ENCODE results near the gene FAM53C. TPM values are rescaled to one million over a fixed set of nuclear protein-coding genes. Genes with fewer than 3 reads are reported as not detected.
A peak's percentile ranks its signal among the peaks of the same experiment; 100 is the strongest.

The FAM53C gene
- total RNA-seq, 2 experiments from 2014 or later, result 22.8 to 25.9 TPM

- intact Hi-C loops (cut with DNase I, micrococcal nuclease), result loop anchor here in 1 of 2 experiments (5.0 to 10.0 kb wide), 3 partner anchors 844 to 1764 kb away; partner anchors contain the start of genes MATR3, PURA and SIL1
- POLR2A ChIA-PET, result interaction anchor here (1.9 kb wide), 2 partner anchors 12 to 19 kb away, joined by 15 to 16 read pairs; partner anchors contain the start of genes CDC25C and FAM53C
- H3K27me3 Mint-ChIP-seq, result no peaks in the 10 kb centered on the region
- peaks cover 36% of the 10 kb centered on the region for H3K4me1 Mint-ChIP-seq
- no peak for ATAC-seq
- H3K4me3 Mint-ChIP-seq, result no peak overlapping the region
- DNase-seq, result no peak
- peaks cover 10% of the 10 kb centered on the region for H3K9me3 Mint-ChIP-seq (ENCODE audit: low read depth)
- peak overlapping the region; percentile 44 for H3K27ac Mint-ChIP-seq
- H3K36me3 Mint-ChIP-seq (ENCODE audit: low read depth), result peaks cover 30% of the 10 kb centered on the region
- CTCF ChIA-PET, result interaction anchor here (0.7 to 9.0 kb wide), 4 partner anchors 13 to 172 kb away, joined by 3 to 308 read pairs (median 18); partner anchors contain the start of genes BRD8, CDC25C, FAM53C and KIF20A
Observed at GRCh38 chr5:138351056-138351455, 13.0 kb downstream of the FAM53C start.

GRCh38 chr5:138351517-138351916 is 13.5 kb downstream of the FAM53C start:
- ATAC-seq, result no peak
- Mint-ChIP-seq H3K27ac (no peak overlapping the region), H3K9me3 (ENCODE audit: low read depth) (peaks cover 10% of the 10 kb centered on the region), H3K27me3 (no peaks in the 10 kb centered on the region), H3K4me1 (peaks cover 41% of the 10 kb centered on the region), H3K4me3 (no peak overlapping the region), H3K36me3 (ENCODE audit: low read depth) (peaks cover 27% of the 10 kb centered on the region)
- ChIA-PET POLR2A (interaction anchor here (0.9 to 3.3 kb wide), 6 partner anchors 11 to 192 kb away, joined by 4 to 73 read pairs (median 10); partner anchors contain the start of genes CDC25C, ETF1, FAM53C and KIF20A), CTCF (interaction anchor here (0.6 to 9.0 kb wide), 20 partner anchors 14 to 846 kb away, joined by 3 to 308 read pairs (median 4); partner anchors contain the start of genes BRD8, CDC23, CDC25C and ETF1)
- no peak for DNase-seq
- intact Hi-C loops (cut with DNase I, micrococcal nuclease), result loop anchor here in 1 of 2 experiments (5.0 to 10.0 kb wide), 3 partner anchors 843 to 1763 kb away; partner anchors contain the start of genes MATR3, PURA and SIL1

- ChIA-PET CTCF (interaction anchor here (0.6 to 9.0 kb wide), 31 partner anchors 15 to 846 kb away, joined by 3 to 308 read pairs (median 4); partner anchors contain the start of genes BRD8, CDC23, CDC25C and ETF1), POLR2A (interaction anchor here (0.6 to 3.3 kb wide), 10 partner anchors 11 to 482 kb away, joined by 3 to 73 read pairs (median 7); partner anchors contain the start of genes CDC23, CDC25C, EGR1 and ETF1)
- intact Hi-C loops (cut with DNase I, micrococcal nuclease), result loop anchor here (1.0 to 10.0 kb wide), 13 partner anchors 13 to 1763 kb away; partner anchors contain the start of genes FAM53C (in 2 of the 2), BRD8 (in 1 of the 2), CDC23 (in 1 of the 2) and CDC25C (in 1 of the 2)
- peaks cover 21% of the 10 kb centered on the region for H3K36me3 Mint-ChIP-seq (ENCODE audit: low read depth)
- H3K4me1 Mint-ChIP-seq, result peaks cover 44% of the 10 kb centered on the region
- DNase-seq, result peak; percentile 94
- peak; percentile 76 for ATAC-seq
- H3K9me3 Mint-ChIP-seq (ENCODE audit: low read depth), result peaks cover 10% of the 10 kb centered on the region
- H3K4me3 Mint-ChIP-seq, result peak within 1 kb of the TSS; percentile 99
- H3K27me3 Mint-ChIP-seq, result no peaks in the 10 kb centered on the region
- peak within 1 kb of the TSS; percentile 96 for H3K27ac Mint-ChIP-seq
Observed at GRCh38 chr5:138352071-138352721, 14.1 kb downstream of the FAM53C start, which contains the start of gene KDM3B. Gene KDM3B, plus strand, starts transcription at chr5:138352685. Its CDS starts 111 bp downstream, at chr5:138352796.

- no peaks in the 10 kb centered on the region for H3K27me3 Mint-ChIP-seq
- H3K4me1 Mint-ChIP-seq, result peaks cover 44% of the 10 kb centered on the region
- peak overlapping the region; percentile 99 for H3K4me3 Mint-ChIP-seq
- H3K27ac Mint-ChIP-seq, result peak overlapping the region; percentile 96
- POLR2A ChIA-PET, result interaction anchor here (0.6 to 3.3 kb wide), 11 partner anchors 12 to 482 kb away, joined by 3 to 73 read pairs (median 8); partner anchors contain the start of genes CDC23, CDC25C, EGR1 and ETF1
- peaks cover 17% of the 10 kb centered on the region for H3K36me3 Mint-ChIP-seq (ENCODE audit: low read depth)
- DNase-seq, result peak; percentile 84
- intact Hi-C loops (cut with DNase I, micrococcal nuclease), result loop anchor here (1.0 to 10.0 kb wide), 13 partner anchors 14 to 1762 kb away; partner anchors contain the start of genes FAM53C (in 2 of the 2), BRD8 (in 1 of the 2), CDC23 (in 1 of the 2) and CDC25C (in 1 of the 2)
- CTCF ChIA-PET, result interaction anchor here (0.5 to 9.0 kb wide), 34 partner anchors 14 to 736 kb away, joined by 3 to 308 read pairs (median 4); partner anchors contain the start of genes BRD8, CDC23, CDC25C and ETF1
- peak; percentile 45 for ATAC-seq
- peaks cover 10% of the 10 kb centered on the region for H3K9me3 Mint-ChIP-seq (ENCODE audit: low read depth)
Observed at GRCh38 chr5:138352722-138353559, 14.9 kb downstream of the FAM53C start.

GRCh38 chr5:138353560-138354080 is 15.6 kb downstream of the FAM53C start:
- DNase-seq, result no peak
- Mint-ChIP-seq H3K4me1 (peaks cover 44% of the 10 kb centered on the region), H3K27ac (peak overlapping the region; percentile 96)

GRCh38 chr5:138354387-138354786 is 16.3 kb downstream of the FAM53C start:
- ChIA-PET POLR2A (interaction anchor here (0.7 to 3.3 kb wide), 9 partner anchors 15 to 922 kb away, joined by 3 to 73 read pairs (median 5); partner anchors contain the start of genes CDC23, CDC25C, ETF1 and FAM53C), CTCF (interaction anchor here (0.7 to 9.0 kb wide), 11 partner anchors 16 to 175 kb away, joined by 3 to 308 read pairs (median 6); partner anchors contain the start of genes BRD8, CDC23, CDC25C and FAM53C)
- Mint-ChIP-seq H3K9me3 (ENCODE audit: low read depth) (peaks cover 10% of the 10 kb centered on the region), H3K27ac (peak overlapping the region; percentile 96), H3K4me3 (peak overlapping the region; percentile 99), H3K4me1 (peaks cover 44% of the 10 kb centered on the region), H3K36me3 (ENCODE audit: low read depth) (peaks cover 15% of the 10 kb centered on the region), H3K27me3 (no peaks in the 10 kb centered on the region)
- DNase-seq (no peak), ATAC-seq (no peak)
- intact Hi-C loops (cut with DNase I, micrococcal nuclease), result loop anchor here (2.0 to 10.0 kb wide), 6 partner anchors 22 to 1760 kb away; partner anchors contain the start of genes BRD8 (in 1 of the 2), KIF20A (in 1 of the 2), MATR3 (in 1 of the 2) and PURA (in 1 of the 2)

More at GRCh38 chr5:138353560-138354080, 15.6 kb downstream of the FAM53C start:
- peaks cover 15% of the 10 kb centered on the region for H3K36me3 Mint-ChIP-seq (ENCODE audit: low read depth)
- POLR2A ChIA-PET, result interaction anchor here (0.7 to 3.3 kb wide), 6 partner anchors 15 to 190 kb away, joined by 3 to 73 read pairs (median 12); partner anchors contain the start of genes CDC23, CDC25C, ETF1 and FAM53C
- intact Hi-C loops (cut with DNase I, micrococcal nuclease), result loop anchor here (2.0 to 10.0 kb wide), 9 partner anchors 15 to 1761 kb away; partner anchors contain the start of genes BRD8 (in 1 of the 2), FAM13B (in 1 of the 2), FAM53C (in 1 of the 2) and HSPA9 (in 1 of the 2)
- CTCF ChIA-PET, result interaction anchor here (0.5 to 9.0 kb wide), 20 partner anchors 13 to 735 kb away, joined by 3 to 308 read pairs (median 4); partner anchors contain the start of genes BRD8, CDC23, CDC25C and FAM53C
- no peak for ATAC-seq
- H3K9me3 Mint-ChIP-seq (ENCODE audit: low read depth), result peaks cover 10% of the 10 kb centered on the region
- peak overlapping the region; percentile 99 for H3K4me3 Mint-ChIP-seq
- H3K27me3 Mint-ChIP-seq, result no peaks in the 10 kb centered on the region

- POLR2A ChIA-PET, result interaction anchor here (0.7 to 3.3 kb wide), 9 partner anchors 15 to 921 kb away, joined by 3 to 19 read pairs (median 4); partner anchors contain the start of genes CDC23, CDC25C, ETF1 and FAM53C
- H3K27ac Mint-ChIP-seq, result peak overlapping the region; percentile 96
- intact Hi-C loops (cut with DNase I, micrococcal nuclease), result loop anchor here (2.0 to 10.0 kb wide), 6 partner anchors 22 to 1760 kb away; partner anchors contain the start of genes BRD8 (in 1 of the 2), KIF20A (in 1 of the 2), MATR3 (in 1 of the 2) and PURA (in 1 of the 2)
- H3K4me3 Mint-ChIP-seq, result peak overlapping the region; percentile 99
- peak; percentile 80 for DNase-seq
- no peaks in the 10 kb centered on the region for H3K27me3 Mint-ChIP-seq
- peak; percentile 82 for ATAC-seq
- H3K9me3 Mint-ChIP-seq (ENCODE audit: low read depth), result peaks cover 10% of the 10 kb centered on the region
- CTCF ChIA-PET, result interaction anchor here (0.6 to 9.0 kb wide), 10 partner anchors 16 to 176 kb away, joined by 3 to 308 read pairs (median 6); partner anchors contain the start of genes BRD8, CDC23, CDC25C and FAM53C
- peaks cover 15% of the 10 kb centered on the region for H3K36me3 Mint-ChIP-seq (ENCODE audit: low read depth)
- H3K4me1 Mint-ChIP-seq, result peaks cover 48% of the 10 kb centered on the region
Observed at GRCh38 chr5:138354926-138355378, 16.9 kb downstream of the FAM53C start.

GRCh38 chr5:138359621-138360020 is 21.6 kb downstream of the FAM53C start:
- POLR2A ChIA-PET, result interaction anchor here (0.6 kb wide), 1 partner anchor 22 kb away, joined by 3 read pairs; no protein-coding TSS in a partner anchor
- ATAC-seq (no peak), DNase-seq (no peak)
- no peaks in the 10 kb centered on the region for H3K9me3 Mint-ChIP-seq (ENCODE audit: low read depth)
- peaks cover 43% of the 10 kb centered on the region for H3K4me1 Mint-ChIP-seq
- no peaks in the 10 kb centered on the region for H3K36me3 Mint-ChIP-seq (ENCODE audit: low read depth)
- intact Hi-C loops (cut with DNase I, micrococcal nuclease), result loop anchor here in 1 of 2 experiments (10.0 kb wide), 2 partner anchors 835 to 1755 kb away; partner anchors contain the start of genes PURA and SIL1
- no peak overlapping the region for H3K27ac Mint-ChIP-seq
- H3K27me3 Mint-ChIP-seq, result no peaks in the 10 kb centered on the region
- CTCF ChIA-PET, result no interaction called here
- no peak overlapping the region for H3K4me3 Mint-ChIP-seq

GRCh38 chr5:138360941-138361452 is 22.9 kb downstream of the FAM53C start:
- peaks cover 32% of the 10 kb centered on the region for H3K4me1 Mint-ChIP-seq
- H3K36me3 Mint-ChIP-seq (ENCODE audit: low read depth), result no peaks in the 10 kb centered on the region
- DNase-seq (no peak), ATAC-seq (no peak)
- no peaks in the 10 kb centered on the region for H3K27me3 Mint-ChIP-seq
- ChIA-PET POLR2A (no interaction called here), CTCF (no interaction called here)
- intact Hi-C loops (cut with DNase I, micrococcal nuclease), result no loop called here
- H3K27ac Mint-ChIP-seq, result peak overlapping the region; percentile 11
- H3K4me3 Mint-ChIP-seq, result no peak overlapping the region
- H3K9me3 Mint-ChIP-seq (ENCODE audit: low read depth), result no peaks in the 10 kb centered on the region

Measured in activated CD4-positive, alpha-beta T cell treated with anti-CD3 and anti-CD28 coated beads for 36 hours (primary cell).